Measurements from ENCODE around the gene MCF2L2. TPM values are rescaled to one million over a fixed set of nuclear protein-coding genes. Genes with fewer than 3 reads are reported as not detected.

The MCF2L2 gene
- total and polyA plus RNA-seq, 2 experiments from 2014 or later: 6.7 to 14.6 TPM

- ATAC-seq: no peak
- no peaks in the 10 kb centered on the region for H3K9me2 ChIP-seq (ENCODE audit: insufficient read depth)
- Mint-ChIP-seq H3K4me3 (no peak overlapping the region), H3K4me1 (peaks cover 4% of the 10 kb centered on the region; the same call in 1 of the 3 replicates), H3K36me3 (ENCODE audit: low read depth) (no peaks in the 10 kb centered on the region), H3K27ac (no peak overlapping the region), H3K27me3 (ENCODE audit: insufficient read depth, low read depth, poor library complexity) (peaks cover 4% of the 10 kb centered on the region), H3K9me3 (no peaks in the 10 kb centered on the region)
- H4K20me1 ChIP-seq (replicated peaks; ENCODE audit: insufficient read depth): no peaks in the 10 kb centered on the region
- DNase-seq (ENCODE audit: low spot score): no peak
- TF ChIP-seq CTCF (conservative IDR thresholded peaks at IDR 0.05; ENCODE audit: low read depth in 2 of 2) (no peak), ZNF114 (CRISPR knock-in tag; IDR thresholded peaks at IDR 0.05) (no peak), POLR2AphosphoS5 (IDR thresholded peaks at IDR 0.05; ENCODE audit: low read depth) (no peak), CREB1 (CRISPR knock-in tag; IDR thresholded peaks at IDR 0.05; ENCODE audit: low read depth) (no peak)
- H3F3A ChIP-seq (replicated peaks; ENCODE audit: low read depth): no peaks in the 10 kb centered on the region
- no peak overlapping the region for H3K4me3 ChIP-seq
- H3K27me3 ChIP-seq (ENCODE audit: insufficient read depth): 0 out of 2 replicates have a peak, but pooled peaks cover 1% of the 10 kb centered on the region
- H2AFZ ChIP-seq: no peak overlapping the region
- no peaks in the 10 kb centered on the region for H3K36me3 ChIP-seq (ENCODE audit: insufficient read depth)
- H3K27ac ChIP-seq (ENCODE audit: low read depth): no peak overlapping the region
- no peaks in the 10 kb centered on the region for H3K79me2 ChIP-seq (replicated peaks; ENCODE audit: insufficient read depth)
- no peak overlapping the region for H3K4me2 ChIP-seq
- H3K4me1 ChIP-seq (ENCODE audit: insufficient read depth): no peaks in the 10 kb centered on the region
These were observed 242.7 kb downstream of the MCF2L2 start for GRCh38 chr3:183185696-183186095.

- Mint-ChIP-seq H3K4me1 (peaks cover 8% of the 10 kb centered on the region; the same call in 1 of the 3 replicates), H3K9me3 (no peaks in the 10 kb centered on the region), H3K36me3 (ENCODE audit: low read depth) (no peaks in the 10 kb centered on the region), H3K27ac (no peak overlapping the region), H3K4me3 (no peak overlapping the region), H3K27me3 (ENCODE audit: insufficient read depth, low read depth, poor library complexity) (peaks cover 24% of the 10 kb centered on the region)
- ATAC-seq: no peak
- no peaks in the 10 kb centered on the region for H3F3A ChIP-seq (replicated peaks; ENCODE audit: low read depth)
- H3K9me2 ChIP-seq (ENCODE audit: insufficient read depth): no peaks in the 10 kb centered on the region
- DNase-seq (ENCODE audit: low spot score): no peak
- H3K36me3 ChIP-seq (ENCODE audit: insufficient read depth): no peaks in the 10 kb centered on the region
- no peak overlapping the region for H2AFZ ChIP-seq
- H3K4me2 ChIP-seq: no peak overlapping the region
- H3K4me3 ChIP-seq: no peak overlapping the region
- peaks cover 28% of the 10 kb centered on the region for H3K27me3 ChIP-seq (ENCODE audit: insufficient read depth)
- no peak overlapping the region for H3K27ac ChIP-seq (ENCODE audit: low read depth)
- H3K79me2 ChIP-seq (replicated peaks; ENCODE audit: insufficient read depth): no peaks in the 10 kb centered on the region
- no peaks in the 10 kb centered on the region for H4K20me1 ChIP-seq (replicated peaks; ENCODE audit: insufficient read depth)
- H3K4me1 ChIP-seq (ENCODE audit: insufficient read depth): no peaks in the 10 kb centered on the region; the same call in 1 of the 2 replicates
- TF ChIP-seq JUNB (IDR thresholded peaks at IDR 0.05; ENCODE audit: unreplicated experiment): no peak
- no peak for TF ChIP-seq ZNF462 (CRISPR knock-in tag; IDR thresholded peaks at IDR 0.05)
- TF ChIP-seq ZNF331 (CRISPR knock-in tag; IDR thresholded peaks at IDR 0.05; ENCODE audit: low read depth): no peak
- TF ChIP-seq CTCF (conservative IDR thresholded peaks at IDR 0.05; ENCODE audit: low read depth in 2 of 2): no peak
- TF ChIP-seq STAT1 (IDR thresholded peaks at IDR 0.05; ENCODE audit: unreplicated experiment): no peak
- no peak for TF ChIP-seq ETS1 (IDR thresholded peaks at IDR 0.05)
These were observed 245.4 kb downstream of the MCF2L2 start for GRCh38 chr3:183182732-183183610.

Measured in GM23338 (cell line).